Hepatocyte (in vitro differentiated cells): Measurements from ENCODE around the gene NCAPD2.

Source experiments
- EZH2 ChIP-seq: fragments of 200-600 bp; sonication (generic); IDR thresholded peaks from 2 replicates; pipeline ENCODE4 v1.6.1; 2016; ENCODE audit warnings: antibody characterized with exemption, mild to moderate bottlenecking, borderline replicate concordance
- TF ChIP-seq, protein P1 (sequence below): fragments of 200-600 bp; sonication (generic); IDR thresholded peaks from 2 replicates; pipeline ENCODE4 v1.5.1; 2016; ENCODE audit warnings: antibody characterized with exemption, mild to moderate bottlenecking; ENCODE audit not compliant: poor library complexity

DNA sequence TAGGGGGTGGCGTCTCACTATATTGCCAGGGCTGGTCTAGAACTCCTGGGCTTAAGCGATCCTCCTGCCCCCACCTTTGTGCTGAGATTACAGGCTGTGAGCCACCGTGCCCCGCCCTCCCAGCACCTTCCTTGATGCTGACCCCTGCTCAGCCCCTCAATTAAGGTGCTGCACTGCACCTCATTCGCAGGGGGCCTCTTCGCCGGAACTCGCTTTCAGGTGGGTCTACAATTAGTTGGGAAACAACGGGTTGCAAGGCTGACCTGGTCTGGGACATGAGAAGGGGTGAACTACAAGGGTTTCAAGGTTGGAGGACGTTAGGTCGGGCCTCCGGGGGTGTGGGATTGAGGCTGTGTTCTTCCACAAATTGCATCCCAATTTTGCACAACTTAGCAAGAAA, 75.4 kb downstream of the NCAPD2 start:
- TF ChIP-seq, protein P1, sequence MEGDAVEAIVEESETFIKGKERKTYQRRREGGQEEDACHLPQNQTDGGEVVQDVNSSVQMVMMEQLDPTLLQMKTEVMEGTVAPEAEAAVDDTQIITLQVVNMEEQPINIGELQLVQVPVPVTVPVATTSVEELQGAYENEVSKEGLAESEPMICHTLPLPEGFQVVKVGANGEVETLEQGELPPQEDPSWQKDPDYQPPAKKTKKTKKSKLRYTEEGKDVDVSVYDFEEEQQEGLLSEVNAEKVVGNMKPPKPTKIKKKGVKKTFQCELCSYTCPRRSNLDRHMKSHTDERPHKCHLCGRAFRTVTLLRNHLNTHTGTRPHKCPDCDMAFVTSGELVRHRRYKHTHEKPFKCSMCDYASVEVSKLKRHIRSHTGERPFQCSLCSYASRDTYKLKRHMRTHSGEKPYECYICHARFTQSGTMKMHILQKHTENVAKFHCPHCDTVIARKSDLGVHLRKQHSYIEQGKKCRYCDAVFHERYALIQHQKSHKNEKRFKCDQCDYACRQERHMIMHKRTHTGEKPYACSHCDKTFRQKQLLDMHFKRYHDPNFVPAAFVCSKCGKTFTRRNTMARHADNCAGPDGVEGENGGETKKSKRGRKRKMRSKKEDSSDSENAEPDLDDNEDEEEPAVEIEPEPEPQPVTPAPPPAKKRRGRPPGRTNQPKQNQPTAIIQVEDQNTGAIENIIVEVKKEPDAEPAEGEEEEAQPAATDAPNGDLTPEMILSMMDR, result no peak
- TF ChIP-seq EZH2, result no peak
